K562 (cell line): Measurements from ENCODE around the gene CFAP157. TPM values are rescaled to one million over a fixed set of nuclear protein-coding genes. Genes with fewer than 3 reads are reported as not detected.

Experiments used
- ATF1 ChIP-seq, 2 experiments: fragments of 450-650 bp in 1 of 2; IDR thresholded peaks; 2 replicates each; pipeline ENCODE4 v1.6.1; 2016; ENCODE audit warnings: missing compliant biosample characterization in 1 of 2, missing genetic modification characterization in 1 of 2
- CXXC5 ChIP-seq: fragments of 250-450 bp; sonication (Bioruptor Pico); IDR thresholded peaks from 2 replicates; pipeline ENCODE4 v1.8.0; 2022; ENCODE audit warnings: inconsistent platforms, mild to moderate bottlenecking, moderate library complexity
- ELF2 ChIP-seq: fragments of 250-450 bp; sonication (Bioruptor Pico); IDR thresholded peaks from 2 replicates; pipeline ENCODE4 v1.5.0; 2021; ENCODE audit warnings: mild to moderate bottlenecking
- HMG20B ChIP-seq: fragments of 250-450 bp; sonication (Bioruptor Pico); IDR thresholded peaks from 2 replicates; pipeline ENCODE4 v1.5.0; 2021; ENCODE audit warnings: mild to moderate bottlenecking
- MXI1 ChIP-seq: IDR thresholded peaks from 2 replicates; pipeline ENCODE4 v1.6.1; 2011; ENCODE audit warnings: low read depth, mild to moderate bottlenecking, improper control_type of control experiment, low read length
- MYBL2 ChIP-seq, 2 experiments: fragments of 450-650 bp in 1 of 2; sonication (generic) in 1 of 2; formaldehyde crosslinking in 1 of 2; IDR thresholded peaks; 2 replicates each; pipeline versions ENCODE4 v1.6.1 to v1.8.1; 2017 to 2022; ENCODE audit warnings: borderline replicate concordance in 1 of 2, inconsistent platforms in 1 of 2, low read depth in 1 of 2, mild to moderate bottlenecking in 1 of 2, missing genetic modification reagents in 1 of 2, moderate library complexity in 1 of 2
- NBN ChIP-seq: fragments of 450-650 bp; IDR thresholded peaks from 2 replicates; pipeline ENCODE4 v1.6.1; 2016; ENCODE audit warnings: low read depth, mild to moderate bottlenecking
- PBX2 ChIP-seq, 2 experiments: IDR thresholded peaks in 1 of 2; conservative IDR thresholded peaks in 1 of 2; 2 replicates each; pipeline ENCODE4 v1.6.1; 2016; ENCODE audit warnings: low read depth in 2 of 2, mild to moderate bottlenecking in 1 of 2, missing compliant biosample characterization in 1 of 2, missing genetic modification characterization in 1 of 2, moderate library complexity in 1 of 2
- TARDBP ChIP-seq: fragments of 450-650 bp; IDR thresholded peaks from 2 replicates; pipeline ENCODE4 v1.6.1; 2016
- TCFL5 ChIP-seq: fragments of 250-450 bp; sonication (Bioruptor Pico); conservative IDR thresholded peaks from 2 replicates; pipeline ENCODE4 v1.6.1; 2021; ENCODE audit warnings: mild to moderate bottlenecking, moderate library complexity, matching md5 sums
- THRB ChIP-seq: fragments of 450-650 bp; formaldehyde crosslinking; conservative IDR thresholded peaks from 2 replicates; pipeline ENCODE4 v1.4.0; 2022; ENCODE audit warnings: mild to moderate bottlenecking, missing genetic modification characterization
- UBTF ChIP-seq, 2 experiments: IDR thresholded peaks; 2 replicates each; pipeline ENCODE4 v1.6.1; 2012; ENCODE audit warnings: improper control_type of control experiment in 2 of 2, low read depth in 2 of 2, low read length in 2 of 2, borderline replicate concordance in 1 of 2
- ZNF507 ChIP-seq: conservative IDR thresholded peaks from 2 replicates; pipeline ENCODE4 v1.6.1; 2017; ENCODE audit warnings: missing genetic modification characterization, missing compliant biosample characterization
- polyA plus RNA-seq, 8 experiments: library from polyadenylated mRNA; depleted of rRNA in 4 of 8; stranded (reverse) in 5 of 8; unstranded in 3 of 8; fragments of >200 nt; fragmentation: Nextera tagmentation in 2 of 8; fragmentation: Illumina TruSeq in 1 of 8; extraction: Ambion mirVana in 2 of 8; extraction: Trizol in 1 of 8; gene quantifications; 2 replicates each; pipeline versions ENCODE4 v1.2.1 to v1.2.3, GENCODE V29; 2011 to 2014; ENCODE audit warnings: inconsistent platforms in 1 of 8, missing spikeins in 1 of 8
- total RNA-seq, 7 experiments: library from RNA; depleted of rRNA in 6 of 7; stranded (reverse); fragments of >200 nt in 6 of 7; fragmentation: Illumina TruSeq in 2 of 7; extraction: Trizol in 2 of 7; gene quantifications; 2 replicates each; pipeline versions ENCODE4 v1.2.1 to v1.2.3, GENCODE V29; 2011 to 2021; ENCODE audit warnings: low replicate concordance in 1 of 7
- TF ChIP-seq, protein P1 (sequence below): fragments of 450-650 bp; IDR thresholded peaks from 2 replicates; pipeline ENCODE4 v1.6.1; 2014; ENCODE audit warnings: low read depth, mild to moderate bottlenecking, moderate library complexity, borderline replicate concordance
- TF ChIP-seq, protein P2 (sequence below): fragments of 450-650 bp; IDR thresholded peaks from 2 replicates; pipeline ENCODE4 v1.6.1; 2016

CFAP157 gene
- total and polyA plus RNA-seq, 9 of the 15 experiments (the other 6 are each of a cell fraction or from before 2014, with no cell fraction given) = 0.03 TPM; not detected in 8

DNA sequence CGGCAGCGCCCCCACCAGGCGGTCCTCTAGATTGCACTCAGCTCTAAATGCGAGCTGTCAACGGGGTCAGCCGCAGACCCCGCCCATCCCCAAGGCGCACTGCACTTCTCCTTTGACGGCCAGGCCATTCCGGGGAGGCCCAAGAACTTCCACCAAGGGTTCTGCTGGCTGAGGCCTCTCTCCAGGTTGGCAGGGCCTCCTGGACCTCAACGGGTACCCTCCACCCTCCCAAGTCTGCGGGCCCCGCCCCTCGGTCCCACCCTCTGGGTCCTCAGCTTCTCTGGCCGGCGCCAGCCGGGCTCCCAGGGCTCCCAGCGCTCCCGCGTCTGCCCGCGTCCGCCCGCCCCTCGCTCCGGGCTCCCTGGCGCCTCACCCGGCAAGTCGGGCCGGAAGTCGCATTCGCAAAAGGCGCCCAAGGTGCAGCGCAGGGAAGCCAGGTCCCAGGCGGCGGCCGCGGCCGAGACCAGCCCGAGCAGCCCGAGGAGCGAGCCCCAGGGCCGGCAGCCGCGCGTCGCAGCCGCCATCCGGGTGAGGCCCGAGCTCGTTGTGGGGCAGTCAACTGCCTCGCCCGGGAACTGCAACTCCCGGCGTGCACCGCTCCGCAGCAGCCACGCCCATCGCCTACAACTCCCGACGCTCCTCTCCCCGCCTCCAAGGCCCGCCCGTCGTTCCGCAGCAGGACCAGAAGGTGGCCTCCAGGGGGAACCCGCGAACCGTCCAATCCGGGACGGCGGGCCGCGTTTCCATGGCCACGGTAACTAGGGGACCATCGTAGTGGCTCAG lies 28.1 kb downstream of the CFAP157 start, which contains the start of gene TOR2A (continued):
- TF ChIP-seq PBX2 (CRISPR knock-in tag; IDR thresholded peaks at IDR 0.05; ENCODE audit: low read depth) = 0 out of 2 replicates have a peak, but pooled peaks have one; percentile 13
- no peak; the same call in 1 of the 2 replicates for TF ChIP-seq PBX2 (tag; conservative IDR thresholded peaks at IDR 0.05; ENCODE audit: low read depth)
- peak; percentile 85 for TF ChIP-seq CXXC5 (CRISPR knock-in tag)
- no peak for TF ChIP-seq TCFL5
- peak; percentile 100 for TF ChIP-seq MXI1
- no peak for TF ChIP-seq THRB
- TF ChIP-seq TARDBP = no peak; the same call in 1 of the 2 replicates
- TF ChIP-seq, protein P1, sequence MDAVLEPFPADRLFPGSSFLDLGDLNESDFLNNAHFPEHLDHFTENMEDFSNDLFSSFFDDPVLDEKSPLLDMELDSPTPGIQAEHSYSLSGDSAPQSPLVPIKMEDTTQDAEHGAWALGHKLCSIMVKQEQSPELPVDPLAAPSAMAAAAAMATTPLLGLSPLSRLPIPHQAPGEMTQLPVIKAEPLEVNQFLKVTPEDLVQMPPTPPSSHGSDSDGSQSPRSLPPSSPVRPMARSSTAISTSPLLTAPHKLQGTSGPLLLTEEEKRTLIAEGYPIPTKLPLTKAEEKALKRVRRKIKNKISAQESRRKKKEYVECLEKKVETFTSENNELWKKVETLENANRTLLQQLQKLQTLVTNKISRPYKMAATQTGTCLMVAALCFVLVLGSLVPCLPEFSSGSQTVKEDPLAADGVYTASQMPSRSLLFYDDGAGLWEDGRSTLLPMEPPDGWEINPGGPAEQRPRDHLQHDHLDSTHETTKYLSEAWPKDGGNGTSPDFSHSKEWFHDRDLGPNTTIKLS = peak; percentile 90
- TF ChIP-seq ATF1 (CRISPR knock-in tag; IDR thresholded peaks at IDR 0.05) = no peak
- peak; percentile 86 for TF ChIP-seq ATF1 (tag; IDR thresholded peaks at IDR 0.05)
- peak; percentile 60 to 93; a peak in 3 of 4 replicates for TF ChIP-seq UBTF (IDR thresholded peaks at IDR 0.05; ENCODE audit: borderline replicate concordance in 1 of 2, low read depth in 2 of 2, low read length in 2 of 2)
- TF ChIP-seq HMG20B (CRISPR knock-in tag) = no peak
- TF ChIP-seq, protein P2, sequence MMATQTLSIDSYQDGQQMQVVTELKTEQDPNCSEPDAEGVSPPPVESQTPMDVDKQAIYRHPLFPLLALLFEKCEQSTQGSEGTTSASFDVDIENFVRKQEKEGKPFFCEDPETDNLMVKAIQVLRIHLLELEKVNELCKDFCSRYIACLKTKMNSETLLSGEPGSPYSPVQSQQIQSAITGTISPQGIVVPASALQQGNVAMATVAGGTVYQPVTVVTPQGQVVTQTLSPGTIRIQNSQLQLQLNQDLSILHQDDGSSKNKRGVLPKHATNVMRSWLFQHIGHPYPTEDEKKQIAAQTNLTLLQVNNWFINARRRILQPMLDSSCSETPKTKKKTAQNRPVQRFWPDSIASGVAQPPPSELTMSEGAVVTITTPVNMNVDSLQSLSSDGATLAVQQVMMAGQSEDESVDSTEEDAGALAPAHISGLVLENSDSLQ = peak; percentile 78
- TF ChIP-seq MYBL2 (IDR thresholded peaks at IDR 0.05; ENCODE audit: low read depth) = no peak
- no peak for TF ChIP-seq MYBL2 (CRISPR knock-in tag; IDR thresholded peaks at IDR 0.05; ENCODE audit: borderline replicate concordance)
- no peak for TF ChIP-seq ELF2
- no peak for TF ChIP-seq ZNF507 (tag)
- peak; percentile 61; the same call in 1 of the 2 replicates for TF ChIP-seq NBN
